Endodermal cell (in vitro differentiated cells): ENCODE measurements around the gene IQCM. TPM values are rescaled to one million over a fixed set of nuclear protein-coding genes. Genes with fewer than 3 reads are reported as not detected.

Experiments used
- DNase-seq: peaks from one replicate; pipeline ENCODE4 v3.0.0-alpha.2; 2017
- H3K27ac ChIP-seq: 2 replicates; pipeline ENCODE4 v1.5.1; 2013; ENCODE audit warnings: mild to moderate bottlenecking, low read depth, low read length, moderate library complexity
- H3K27me3 ChIP-seq: 2 replicates; pipeline ENCODE4 v1.6.1; 2013; ENCODE audit warnings: mild to moderate bottlenecking, low read length, moderate library complexity; ENCODE audit not compliant: insufficient read depth, control insufficient read depth, poor library complexity, severe bottlenecking
- H3K36me3 ChIP-seq: 2 replicates; pipeline ENCODE4 v1.7.0; 2013; ENCODE audit warnings: mild to moderate bottlenecking, low read length, moderate library complexity; ENCODE audit not compliant: control insufficient read depth, insufficient read depth
- H3K4me1 ChIP-seq: one replicate; pipeline ENCODE4 v1.7.0; 2013; ENCODE audit warnings: low read length; ENCODE audit not compliant: control insufficient read depth, insufficient read depth
- H3K4me3 ChIP-seq: 2 replicates; pipeline ENCODE4 v1.5.1; 2013; ENCODE audit warnings: mild to moderate bottlenecking, low read length, moderate library complexity
- H3K9ac ChIP-seq: 2 replicates; pipeline ENCODE4 v1.6.1; 2013; ENCODE audit warnings: mild to moderate bottlenecking, low read length, moderate library complexity; ENCODE audit not compliant: poor library complexity, severe bottlenecking; ENCODE audit errors: extremely low read depth
- H3K9me3 ChIP-seq: 2 replicates; pipeline ENCODE4 v1.6.1; 2013; ENCODE audit warnings: mild to moderate bottlenecking, low read length, moderate library complexity; ENCODE audit not compliant: control insufficient read depth
- H3K27ac Mint-ChIP-seq: 2 replicates; pipeline ENCODE4 v1.8.0; 2020; ENCODE audit warnings: mixed read lengths
- H3K27me3 Mint-ChIP-seq: 2 replicates; pipeline ENCODE4 v1.8.0; 2021; ENCODE audit warnings: mild to moderate bottlenecking, mixed read lengths; ENCODE audit not compliant: insufficient read depth
- H3K36me3 Mint-ChIP-seq: 2 replicates; pipeline ENCODE4 v1.8.0; 2020; ENCODE audit warnings: low read depth, mixed read lengths
- H3K4me1 Mint-ChIP-seq: 2 replicates; pipeline ENCODE4 v1.8.0; 2020; ENCODE audit warnings: mixed read lengths
- H3K4me3 Mint-ChIP-seq: 2 replicates; pipeline ENCODE4 v1.8.0; 2020; ENCODE audit warnings: mild to moderate bottlenecking, moderate library complexity, mixed read lengths
- H3K9me3 Mint-ChIP-seq: 2 replicates; pipeline ENCODE4 v1.8.0; 2020; ENCODE audit warnings: mild to moderate bottlenecking, mixed read lengths
- CTCF ChIP-seq: fragments of 200-600 bp; sonication (generic); conservative IDR thresholded peaks from 2 replicates; pipeline ENCODE4 v1.5.0; 2021; ENCODE audit warnings: antibody characterized with exemption, mild to moderate bottlenecking
- WGBS, 2 experiments: methylation state at CpG; one replicate each; pipeline versions ENCODE4 v1.1.5 to v1.1.7; 2013; ENCODE audit warnings: missing lambda C conversion rate in 2 of 2, mixed read lengths in 1 of 2; ENCODE audit not compliant: insufficient coverage in 1 of 2, insufficient read length in 1 of 2; 5-methylcytosine and 5-hydroxymethylcytosine counted together
- total RNA-seq, 2 donors: library from RNA; stranded (reverse); fragmentation: NEBNext Ultra II Directional in 1 of 2; extraction: Animal tissue kit (Norgen Biotek cat#: 25700) in 1 of 2; gene quantifications; 2 replicates in 1 of 2; 3 replicates in 1 of 2; pipeline ENCODE4 v1.2.1, GENCODE V29; 2021

Gene IQCM
- total RNA-seq, 2 donors from 2014 or later, result not detected

GRCh38 chr4:149841686-149842085, 26.0 kb upstream of the IQCM start:
- no peak overlapping the region for H3K4me3 ChIP-seq
- H3K36me3 ChIP-seq, result no peaks in the 10 kb centered on the region
- H3K36me3 Mint-ChIP-seq, result no peaks in the 10 kb centered on the region
- H3K4me1 ChIP-seq, result no peaks in the 10 kb centered on the region
- no peak overlapping the region for H3K27ac ChIP-seq
- H3K9ac ChIP-seq, result no peak overlapping the region
- H3K27me3 ChIP-seq, result no peaks in the 10 kb centered on the region
- DNase-seq, result no peak
- no peak for TF ChIP-seq CTCF
- WGBS, 2 experiments, result 100% methylated on average over 1 of the region's 1 CpG; no CpG with 5 or more reads in 1 of the 2 experiments
- H3K4me3 Mint-ChIP-seq, result no peak overlapping the region
- H3K9me3 Mint-ChIP-seq, result no peaks in the 10 kb centered on the region
- no peaks in the 10 kb centered on the region for H3K9me3 ChIP-seq
- no peaks in the 10 kb centered on the region for H3K4me1 Mint-ChIP-seq
- H3K27ac Mint-ChIP-seq, result no peak overlapping the region
- H3K27me3 Mint-ChIP-seq, result no peaks in the 10 kb centered on the region

GRCh38 chr4:149838036-149838435, 22.4 kb upstream of the IQCM start:
- no peak overlapping the region for H3K4me3 ChIP-seq
- H3K4me3 Mint-ChIP-seq, result no peak overlapping the region
- H3K4me1 ChIP-seq, result no peaks in the 10 kb centered on the region
- DNase-seq, result no peak
- no peak overlapping the region for H3K27ac ChIP-seq
- H3K36me3 ChIP-seq, result no peaks in the 10 kb centered on the region
- no peaks in the 10 kb centered on the region for H3K4me1 Mint-ChIP-seq
- no peaks in the 10 kb centered on the region for H3K9me3 Mint-ChIP-seq
- H3K9ac ChIP-seq, result no peak overlapping the region
- no peaks in the 10 kb centered on the region for H3K27me3 Mint-ChIP-seq
- no peaks in the 10 kb centered on the region for H3K9me3 ChIP-seq
- no peak overlapping the region for H3K27ac Mint-ChIP-seq
- 90% methylated on average over 1 of the region's 1 CpG; no CpG with 5 or more reads in 1 of the 2 experiments for WGBS, 2 experiments
- H3K36me3 Mint-ChIP-seq, result no peaks in the 10 kb centered on the region
- H3K27me3 ChIP-seq, result no peaks in the 10 kb centered on the region
- TF ChIP-seq CTCF, result no peak

GRCh38 chr4:149836546-149836945, 20.9 kb upstream of the IQCM start:
- no peak for DNase-seq

More at GRCh38 chr4:149836546-149836945, 20.9 kb upstream of the IQCM start:
- WGBS, 2 experiments, result 86 to 92% methylated on average over 3 of the region's 3 CpGs
- Histone ChIP-seq H3K4me1 (no peaks in the 10 kb centered on the region), H3K27me3 (no peaks in the 10 kb centered on the region), H3K4me3 (no peak overlapping the region), H3K27ac (no peak overlapping the region), H3K9me3 (no peaks in the 10 kb centered on the region), H3K9ac (no peak overlapping the region), H3K36me3 (no peaks in the 10 kb centered on the region)
- Mint-ChIP-seq H3K9me3 (no peaks in the 10 kb centered on the region), H3K4me1 (no peaks in the 10 kb centered on the region), H3K4me3 (no peak overlapping the region), H3K27ac (no peak overlapping the region), H3K36me3 (no peaks in the 10 kb centered on the region), H3K27me3 (no peaks in the 10 kb centered on the region)
- TF ChIP-seq CTCF, result no peak
